Tibial artery (tissue), 4 donors: ENCODE results near the gene RASSF8.

Experiments
- DNase-seq, 2 donors: peaks; one replicate each; pipeline ENCODE4 v3.0.0-alpha.2; 2019
- H3K27ac ChIP-seq, 2 donors: fragments of 200-600 bp; sonication (generic) in 1 of 2; 1 replicate in 1 of 2; 2 replicates in 1 of 2; pipeline ENCODE4 v1.5.1; 2018 to 2019; ENCODE audit warnings: mild to moderate bottlenecking in 1 of 2
- H3K27me3 ChIP-seq, 2 donors: fragments of 200-600 bp; sonication (generic) in 1 of 2; one replicate each; pipeline versions ENCODE4 v1.5.1 to v1.6.0; 2016 to 2019
- H3K36me3 ChIP-seq, 3 donors: fragments of 200-600 bp; sonication (generic) in 2 of 3; one replicate each; pipeline ENCODE4 v1.5.1; 2016 to 2019; ENCODE audit warnings: mild to moderate bottlenecking in 2 of 3
- H3K4me1 ChIP-seq, 4 donors: fragments of 200-600 bp; sonication (generic) in 2 of 4; 1 replicate in 3 of 4; 2 replicates in 1 of 4; pipeline ENCODE4 v1.5.1; 2016 to 2019
- H3K4me3 ChIP-seq, 2 donors: fragments of 200-600 bp; sonication (generic) in 1 of 2; 1 replicate in 1 of 2; 2 replicates in 1 of 2; pipeline ENCODE4 v1.5.1; 2018 to 2019; ENCODE audit warnings: mild to moderate bottlenecking in 2 of 2
- H3K9me3 ChIP-seq, 3 donors: fragments of 200-600 bp; sonication (generic) in 1 of 3; one replicate each; pipeline ENCODE4 v1.5.1; 2016 to 2019
- intact Hi-C: fragments of 100-400 bp; cut with DNase I; formaldehyde crosslinking; loops from one replicate; pipeline ENCODE4 v1.15.0; 2023; ENCODE audit warnings: low total_unique reads
- TF ChIP-seq, protein P1 (sequence below), 2 experiments: fragments of 200-600 bp in 1 of 2; fragments of 450-650 bp in 1 of 2; IDR thresholded peaks; one replicate each; pipeline ENCODE4 v1.5.1; 2017 to 2019; ENCODE audit warnings: antibody characterized with exemption in 2 of 2, mild to moderate bottlenecking in 1 of 2, moderate library complexity in 1 of 2

Gene RASSF8

DNA sequence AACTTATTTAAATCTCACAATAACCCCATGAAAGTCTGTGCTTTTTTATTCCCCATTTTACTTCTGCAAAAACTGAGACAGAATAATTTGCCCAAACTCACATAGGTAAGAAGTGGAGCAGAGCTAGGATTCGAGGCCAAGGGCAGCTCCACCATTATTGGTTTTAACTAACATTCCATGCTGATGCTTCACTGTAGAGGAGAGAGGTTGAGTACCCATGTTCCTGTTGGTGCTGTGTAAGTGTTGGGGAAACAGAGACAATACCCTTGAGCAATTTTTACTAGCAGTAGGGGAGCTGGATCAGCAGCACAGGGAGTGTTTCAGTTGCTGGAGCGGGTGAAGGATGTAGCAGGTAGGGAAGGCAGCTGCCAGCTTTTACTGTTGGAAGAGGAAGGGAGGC lies 21.1 kb downstream of the RASSF8 start:
- no peaks in the 10 kb centered on the region for H3K27me3 ChIP-seq
- no peak overlapping the region for H3K27ac ChIP-seq
- H3K36me3 ChIP-seq: no peaks in the 10 kb centered on the region
- intact Hi-C loops: no loop called here
- TF ChIP-seq, protein P1, sequence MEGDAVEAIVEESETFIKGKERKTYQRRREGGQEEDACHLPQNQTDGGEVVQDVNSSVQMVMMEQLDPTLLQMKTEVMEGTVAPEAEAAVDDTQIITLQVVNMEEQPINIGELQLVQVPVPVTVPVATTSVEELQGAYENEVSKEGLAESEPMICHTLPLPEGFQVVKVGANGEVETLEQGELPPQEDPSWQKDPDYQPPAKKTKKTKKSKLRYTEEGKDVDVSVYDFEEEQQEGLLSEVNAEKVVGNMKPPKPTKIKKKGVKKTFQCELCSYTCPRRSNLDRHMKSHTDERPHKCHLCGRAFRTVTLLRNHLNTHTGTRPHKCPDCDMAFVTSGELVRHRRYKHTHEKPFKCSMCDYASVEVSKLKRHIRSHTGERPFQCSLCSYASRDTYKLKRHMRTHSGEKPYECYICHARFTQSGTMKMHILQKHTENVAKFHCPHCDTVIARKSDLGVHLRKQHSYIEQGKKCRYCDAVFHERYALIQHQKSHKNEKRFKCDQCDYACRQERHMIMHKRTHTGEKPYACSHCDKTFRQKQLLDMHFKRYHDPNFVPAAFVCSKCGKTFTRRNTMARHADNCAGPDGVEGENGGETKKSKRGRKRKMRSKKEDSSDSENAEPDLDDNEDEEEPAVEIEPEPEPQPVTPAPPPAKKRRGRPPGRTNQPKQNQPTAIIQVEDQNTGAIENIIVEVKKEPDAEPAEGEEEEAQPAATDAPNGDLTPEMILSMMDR (IDR thresholded peaks at IDR 0.05): no peak
- no peaks in the 10 kb centered on the region for H3K9me3 ChIP-seq
- no peak for DNase-seq
- H3K4me3 ChIP-seq: no peak overlapping the region
- peaks cover 0 to 45% (median 10%) of the 10 kb centered on the region in 4 donors for H3K4me1 ChIP-seq

DNA sequence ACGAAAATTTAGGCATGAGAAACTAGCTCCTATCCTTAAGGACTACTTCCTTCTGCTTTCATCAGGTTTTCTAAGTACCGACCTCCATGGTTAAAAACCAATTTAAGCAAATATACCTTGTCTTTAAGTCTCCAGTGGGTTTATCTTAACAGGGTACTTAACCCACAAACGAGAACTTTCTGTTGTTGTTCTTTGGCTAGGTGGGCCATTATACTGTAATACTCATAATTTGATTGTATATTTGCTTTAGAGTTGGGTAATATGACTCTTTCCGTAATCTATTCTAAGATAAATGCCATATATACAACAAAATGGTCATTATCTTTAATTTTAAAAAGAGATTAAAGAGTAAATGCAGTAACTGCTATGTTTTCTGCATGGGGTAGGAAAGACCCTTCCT lies 21.6 kb downstream of the RASSF8 start:
- H3K4me3 ChIP-seq: no peak overlapping the region
- no peaks in the 10 kb centered on the region for H3K27me3 ChIP-seq
- intact Hi-C loops: no loop called here
- peaks cover 0 to 49% (median 11%) of the 10 kb centered on the region in 4 donors for H3K4me1 ChIP-seq
- H3K9me3 ChIP-seq: no peaks in the 10 kb centered on the region
- H3K36me3 ChIP-seq: no peaks in the 10 kb centered on the region
- DNase-seq: no peak
- H3K27ac ChIP-seq: no peak overlapping the region
- TF ChIP-seq, protein P1 (IDR thresholded peaks at IDR 0.05): no peak

DNA sequence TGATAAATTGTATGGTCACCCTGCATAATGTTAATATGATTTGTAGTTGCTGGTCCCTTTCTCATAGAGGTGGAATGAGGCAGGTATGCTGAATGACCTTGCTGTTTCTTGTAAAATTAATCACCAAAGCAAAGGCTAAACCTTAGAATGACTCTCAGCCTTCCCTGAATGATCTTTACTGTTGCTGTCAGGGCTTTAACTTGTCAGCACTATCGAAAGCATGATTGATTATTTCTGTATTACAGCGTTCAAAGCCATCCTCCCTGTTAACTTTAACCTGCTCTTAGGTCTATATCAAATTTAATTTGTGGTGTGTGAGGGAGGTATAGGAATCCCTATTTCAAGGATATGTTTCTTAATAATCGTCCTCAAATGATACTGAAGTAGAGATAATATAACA lies 23.1 kb downstream of the RASSF8 start:
- H3K9me3 ChIP-seq: no peaks in the 10 kb centered on the region
- intact Hi-C loops: no loop called here
- DNase-seq: no peak
- peaks cover 0 to 53% (median 9%) of the 10 kb centered on the region in 4 donors for H3K4me1 ChIP-seq
- H3K27ac ChIP-seq: no peak overlapping the region
- no peaks in the 10 kb centered on the region for H3K27me3 ChIP-seq
- TF ChIP-seq, protein P1 (IDR thresholded peaks at IDR 0.05): no peak
- H3K4me3 ChIP-seq: no peak overlapping the region
- no peaks in the 10 kb centered on the region for H3K36me3 ChIP-seq

DNA sequence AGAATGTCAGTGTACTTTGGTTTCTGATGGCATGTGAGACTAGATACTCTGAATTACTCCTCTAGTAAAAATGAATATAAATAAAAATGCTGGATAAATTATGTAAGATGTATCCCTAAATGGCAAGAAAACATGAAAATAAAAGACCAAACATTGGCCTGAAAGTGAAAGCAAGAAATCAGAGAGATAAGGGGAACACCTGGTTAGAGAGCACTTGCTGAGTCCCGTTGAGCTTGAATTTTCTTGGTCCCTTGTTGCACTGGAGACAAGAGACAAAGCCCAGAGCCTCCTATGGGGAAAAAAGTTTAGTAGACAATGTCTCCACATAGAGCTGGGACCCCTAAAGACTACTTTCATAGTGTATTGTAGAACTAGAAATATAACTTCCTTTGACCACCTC lies 23.9 kb downstream of the RASSF8 start:
- H3K4me1 ChIP-seq: peaks cover 0 to 54% (median 12%) of the 10 kb centered on the region in 4 donors
- H3K36me3 ChIP-seq: no peaks in the 10 kb centered on the region
- intact Hi-C loops: no loop called here
- TF ChIP-seq, protein P1 (IDR thresholded peaks at IDR 0.05): no peak
- H3K27ac ChIP-seq: no peak overlapping the region
- H3K27me3 ChIP-seq: no peaks in the 10 kb centered on the region
- DNase-seq: no peak
- H3K4me3 ChIP-seq: no peak overlapping the region
- no peaks in the 10 kb centered on the region for H3K9me3 ChIP-seq

DNA sequence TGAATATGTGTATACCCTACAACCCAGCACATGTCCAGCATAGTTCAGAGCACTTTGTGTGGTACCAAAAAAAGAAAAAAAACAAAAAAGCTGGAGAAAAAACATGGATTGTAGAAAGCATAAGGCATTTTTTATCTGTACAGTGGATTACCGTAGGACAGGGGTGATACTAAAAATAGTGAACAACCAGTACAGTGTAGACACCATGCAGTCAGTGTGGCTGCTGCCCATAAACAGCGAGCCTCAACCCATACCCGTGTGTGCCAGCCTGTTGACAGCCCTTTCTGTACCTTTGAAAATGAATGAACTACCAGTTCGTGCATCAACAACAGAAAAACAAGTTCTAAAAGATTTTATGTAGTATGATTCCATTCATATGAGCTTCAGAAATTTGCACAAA lies 25.1 kb downstream of the RASSF8 start:
- H3K27ac ChIP-seq: no peak overlapping the region
- no peaks in the 10 kb centered on the region for H3K27me3 ChIP-seq
- TF ChIP-seq, protein P1 (IDR thresholded peaks at IDR 0.05): no peak
- no peaks in the 10 kb centered on the region for H3K9me3 ChIP-seq
- no peak for DNase-seq
- peaks cover 0 to 58% (median 12%) of the 10 kb centered on the region in 4 donors for H3K4me1 ChIP-seq
- intact Hi-C loops: no loop called here
- H3K36me3 ChIP-seq: no peaks in the 10 kb centered on the region
- H3K4me3 ChIP-seq: no peak overlapping the region

DNA sequence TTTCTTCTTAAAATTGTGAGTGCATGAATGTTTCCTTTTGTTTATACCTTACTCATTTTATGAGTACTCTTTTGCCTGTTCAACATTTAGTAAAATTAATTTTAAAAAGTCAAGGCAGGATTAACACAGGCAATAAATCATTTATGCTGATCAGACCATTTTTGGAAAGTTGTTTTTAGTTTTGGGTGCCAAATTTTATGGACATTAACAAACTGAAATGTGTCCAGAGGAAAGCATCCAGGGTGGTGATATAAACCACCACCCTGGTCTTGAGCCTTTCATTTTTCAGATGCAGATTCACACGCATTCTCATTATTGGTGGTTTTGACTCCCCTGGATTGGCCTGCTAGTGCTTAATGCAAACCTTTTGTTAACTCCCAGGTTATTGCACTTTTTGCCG lies 26.3 kb downstream of the RASSF8 start:
- Histone ChIP-seq H3K4me1 (peaks cover 0 to 59% (median 12%) of the 10 kb centered on the region in 4 donors), H3K36me3 (no peaks in the 10 kb centered on the region), H3K27ac (no peak overlapping the region), H3K4me3 (no peak overlapping the region), H3K9me3 (no peaks in the 10 kb centered on the region), H3K27me3 (no peaks in the 10 kb centered on the region)
- TF ChIP-seq, protein P1 (IDR thresholded peaks at IDR 0.05): no peak
- DNase-seq: no peak
- intact Hi-C loops: no loop called here
